Measurements from ENCODE around the gene TANC1.
"Not testable (repeated sequence)": the region's sequence is repeated elsewhere in the genome, so short reads cannot be mapped to it uniquely, and the experiment has no call there.

GRCh38 chr2:159096302-159096855 is 127.9 kb downstream of the TANC1 start:
- not testable (repeated sequence) for TF ChIP-seq CTCF (optimal IDR thresholded peaks at IDR 0.05 in 1 of 3, IDR thresholded peaks at IDR 0.05 in 1 of 3, conservative IDR thresholded peaks at IDR 0.05 in 1 of 3; ENCODE audit: extremely low read depth in 1 of 3, insufficient read depth in 2 of 3, low read length in 3 of 3); EZH2 (IDR thresholded peaks at IDR 0.05; ENCODE audit: low read length)
